Activated B cell treated with CpG ODN at 0.5 μM for 24 hours (primary cell): ENCODE measurements around the gene ERMN. TPM values are rescaled to one million over a fixed set of nuclear protein-coding genes. Genes with fewer than 3 reads are reported as not detected.

Experiments used
- ATAC-seq: fragments of 200-7000 bp; cut with Tn5 transposase; one replicate; pipeline ENCODE4 v1.10.0; 2021; ENCODE audit warnings: low read depth, mild to moderate bottlenecking, moderate library complexity
- CTCF ChIA-PET: fragments of 350-600 bp; sonication (Branson Sonifier 250); formaldehyde crosslinking; loops from one replicate; lab custom pipeline; 2021; ENCODE audit warnings: antibody characterized with exemption; lab: Charles Lee
- POLR2A ChIA-PET: fragments of 350-600 bp; sonication (Branson Sonifier 250); formaldehyde crosslinking; loops from one replicate; lab custom pipeline; 2021; ENCODE audit warnings: antibody characterized with exemption; lab: Charles Lee
- DNase-seq: peaks from one replicate; pipeline ENCODE4 v3.0.0; 2022
- H3K27ac Mint-ChIP-seq: one replicate; pipeline ENCODE4 v1.8.0; 2020; ENCODE audit warnings: mixed read lengths
- H3K27me3 Mint-ChIP-seq: one replicate; pipeline ENCODE4 v1.8.0; 2021; ENCODE audit warnings: mixed read lengths
- H3K36me3 Mint-ChIP-seq: one replicate; pipeline ENCODE4 v1.8.0; 2021; ENCODE audit warnings: low read depth, mixed read lengths
- H3K4me1 Mint-ChIP-seq: one replicate; pipeline ENCODE4 v1.8.0; 2021; ENCODE audit warnings: mixed read lengths
- H3K4me3 Mint-ChIP-seq: one replicate; pipeline ENCODE4 v1.8.0; 2020; ENCODE audit warnings: mild to moderate bottlenecking, mixed read lengths
- H3K9me3 Mint-ChIP-seq: one replicate; pipeline ENCODE4 v1.8.0; 2020; ENCODE audit warnings: mixed read lengths
- intact Hi-C: fragments of 100-400 bp; cut with micrococcal nuclease; formaldehyde crosslinking; loops from one replicate; pipeline ENCODE4 v1.15.1; 2024
- total RNA-seq: library from RNA; stranded (reverse); gene quantifications from 2 replicates; pipeline ENCODE4 v1.2.3, GENCODE V29; 2022
- TF ChIP-seq, protein P1 (sequence below): fragments of 200-600 bp; IDR thresholded peaks from one replicate; pipeline ENCODE4 v1.8.0; 2022; ENCODE audit warnings: antibody characterized with exemption, mild to moderate bottlenecking

The ERMN gene
- total RNA-seq, 1 donor from 2014 or later = 8.1 TPM

DNA sequence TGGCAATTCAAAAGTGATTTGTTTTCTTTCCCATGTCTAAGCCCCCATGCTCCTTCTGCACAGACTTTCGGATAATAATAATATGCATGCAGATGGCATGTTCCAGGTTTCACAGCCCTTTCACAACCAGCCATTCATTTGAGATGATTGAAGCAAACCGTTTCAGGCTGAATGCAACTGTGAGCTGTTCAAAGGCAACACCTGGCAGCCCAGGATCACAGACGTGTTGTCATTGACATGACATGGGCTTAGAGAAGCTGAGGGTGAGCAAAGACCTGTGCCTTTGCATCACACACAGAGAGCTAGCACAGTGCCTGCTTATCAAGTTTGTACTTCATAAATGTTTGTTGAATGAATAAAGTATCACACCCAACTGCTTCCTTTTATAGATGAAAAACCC is 12.4 kb upstream of the ERMN start:
- ATAC-seq = no peak
- TF ChIP-seq, protein P1, sequence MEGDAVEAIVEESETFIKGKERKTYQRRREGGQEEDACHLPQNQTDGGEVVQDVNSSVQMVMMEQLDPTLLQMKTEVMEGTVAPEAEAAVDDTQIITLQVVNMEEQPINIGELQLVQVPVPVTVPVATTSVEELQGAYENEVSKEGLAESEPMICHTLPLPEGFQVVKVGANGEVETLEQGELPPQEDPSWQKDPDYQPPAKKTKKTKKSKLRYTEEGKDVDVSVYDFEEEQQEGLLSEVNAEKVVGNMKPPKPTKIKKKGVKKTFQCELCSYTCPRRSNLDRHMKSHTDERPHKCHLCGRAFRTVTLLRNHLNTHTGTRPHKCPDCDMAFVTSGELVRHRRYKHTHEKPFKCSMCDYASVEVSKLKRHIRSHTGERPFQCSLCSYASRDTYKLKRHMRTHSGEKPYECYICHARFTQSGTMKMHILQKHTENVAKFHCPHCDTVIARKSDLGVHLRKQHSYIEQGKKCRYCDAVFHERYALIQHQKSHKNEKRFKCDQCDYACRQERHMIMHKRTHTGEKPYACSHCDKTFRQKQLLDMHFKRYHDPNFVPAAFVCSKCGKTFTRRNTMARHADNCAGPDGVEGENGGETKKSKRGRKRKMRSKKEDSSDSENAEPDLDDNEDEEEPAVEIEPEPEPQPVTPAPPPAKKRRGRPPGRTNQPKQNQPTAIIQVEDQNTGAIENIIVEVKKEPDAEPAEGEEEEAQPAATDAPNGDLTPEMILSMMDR = no peak
- intact Hi-C loops = loop anchor here (2.0 kb wide), 2 partner anchors 67 to 75 kb away; no protein-coding TSS in a partner anchor
- no peak for DNase-seq
- ChIA-PET POLR2A (no interaction called here), CTCF (interaction anchor here (1.2 to 4.4 kb wide), 5 partner anchors 9 to 127 kb away, joined by 3 to 62 read pairs (median 7); partner anchors contain the start of gene ERMN)
- H3K36me3 Mint-ChIP-seq = peaks cover 21% of the 10 kb centered on the region
- no peak overlapping the region for H3K27ac Mint-ChIP-seq
- no peak overlapping the region for H3K4me3 Mint-ChIP-seq
- H3K27me3 Mint-ChIP-seq = no peaks in the 10 kb centered on the region
- H3K9me3 Mint-ChIP-seq = peaks cover 11% of the 10 kb centered on the region
- peaks cover 6% of the 10 kb centered on the region for H3K4me1 Mint-ChIP-seq

DNA sequence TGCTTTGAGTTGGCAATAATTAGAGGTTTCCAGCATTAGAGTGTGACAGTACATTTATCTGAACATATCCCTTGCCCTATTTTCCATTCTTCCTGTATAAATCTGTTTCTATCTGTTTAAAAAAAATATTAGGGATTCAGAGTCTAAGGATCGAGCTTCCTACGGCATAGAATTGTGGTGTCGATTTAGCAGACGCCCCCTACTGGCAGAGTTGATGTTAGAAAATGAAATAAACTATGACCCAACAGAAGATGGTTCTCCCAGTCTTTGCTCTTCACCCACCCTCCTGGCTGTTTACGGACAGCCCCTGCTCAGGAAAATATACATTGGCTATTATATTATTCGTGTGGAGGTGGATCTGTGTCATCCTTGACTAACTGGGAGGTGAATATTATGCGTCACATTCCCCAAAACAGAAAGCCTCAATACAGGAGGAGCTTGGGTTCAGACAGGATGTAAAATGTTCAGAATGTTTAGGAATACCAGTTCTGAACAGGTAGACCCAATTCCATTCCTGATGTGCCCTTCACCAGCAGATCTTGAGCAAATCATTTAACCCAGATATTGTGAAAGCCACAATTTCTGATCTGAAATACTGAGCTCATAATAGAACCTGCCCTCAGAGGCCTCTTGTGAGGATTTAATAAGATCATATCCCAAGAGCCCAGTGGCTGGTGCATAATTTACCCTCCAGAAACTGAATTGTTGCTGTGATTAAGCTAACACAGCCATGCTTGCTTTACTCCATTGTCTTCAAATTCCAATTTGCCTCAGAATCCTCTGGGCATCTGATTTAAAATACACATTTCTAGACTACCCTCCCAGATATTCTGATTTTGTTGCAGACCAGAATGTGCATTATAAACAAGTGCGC is 10.8 kb upstream of the ERMN start:
- TF ChIP-seq, protein P1 = peak; percentile 80
- ATAC-seq = peak; percentile 56
- ChIA-PET POLR2A (interaction anchor here (1.0 to 2.1 kb wide), 6 partner anchors 9 to 117 kb away, joined by 3 to 8 read pairs (median 4); no protein-coding TSS in a partner anchor), CTCF (interaction anchor here (0.7 to 4.4 kb wide), 29 partner anchors 10 to 261 kb away, joined by 3 to 62 read pairs (median 5); partner anchors contain the start of gene ERMN)
- Mint-ChIP-seq H3K27me3 (no peaks in the 10 kb centered on the region), H3K4me1 (peaks cover 6% of the 10 kb centered on the region), H3K27ac (no peak overlapping the region), H3K9me3 (no peaks in the 10 kb centered on the region), H3K4me3 (peak overlapping the region; percentile 11), H3K36me3 (peaks cover 6% of the 10 kb centered on the region)
- intact Hi-C loops = loop anchor here (2.0 kb wide), 2 partner anchors 68 to 76 kb away; no protein-coding TSS in a partner anchor
- no peak for DNase-seq

DNA sequence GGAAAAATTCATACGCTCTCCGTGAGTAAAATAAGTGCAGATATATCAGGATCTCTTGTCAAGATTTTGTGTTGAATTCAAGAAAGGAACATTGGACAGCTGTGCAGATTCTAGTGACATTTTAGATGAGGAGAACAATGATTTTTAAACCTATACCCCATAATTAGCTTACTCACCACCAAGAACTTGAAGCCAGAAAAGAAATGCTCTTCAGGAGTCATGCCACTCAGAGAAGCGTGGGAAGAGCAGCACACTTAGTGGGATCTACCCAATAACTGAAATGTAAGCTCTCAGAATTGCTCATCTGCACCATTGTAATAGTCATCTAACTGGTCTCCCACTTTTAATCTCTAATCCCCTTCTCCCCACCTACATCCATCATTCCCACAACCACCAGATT is 9.2 kb upstream of the ERMN start:
- ChIA-PET POLR2A (interaction anchor here (2.1 kb wide), 1 partner anchor 79 kb away, joined by 8 read pairs; no protein-coding TSS in a partner anchor), CTCF (interaction anchor here (1.6 to 4.4 kb wide), 10 partner anchors 8 to 157 kb away, joined by 5 to 62 read pairs (median 10); partner anchors contain the start of gene ERMN)
- intact Hi-C loops = no loop called here
- Mint-ChIP-seq H3K27me3 (no peaks in the 10 kb centered on the region), H3K4me1 (peaks cover 6% of the 10 kb centered on the region), H3K9me3 (no peaks in the 10 kb centered on the region), H3K36me3 (no peaks in the 10 kb centered on the region), H3K27ac (no peak overlapping the region), H3K4me3 (no peak overlapping the region)
- ATAC-seq = no peak
- TF ChIP-seq, protein P1 = no peak
- DNase-seq = no peak

DNA sequence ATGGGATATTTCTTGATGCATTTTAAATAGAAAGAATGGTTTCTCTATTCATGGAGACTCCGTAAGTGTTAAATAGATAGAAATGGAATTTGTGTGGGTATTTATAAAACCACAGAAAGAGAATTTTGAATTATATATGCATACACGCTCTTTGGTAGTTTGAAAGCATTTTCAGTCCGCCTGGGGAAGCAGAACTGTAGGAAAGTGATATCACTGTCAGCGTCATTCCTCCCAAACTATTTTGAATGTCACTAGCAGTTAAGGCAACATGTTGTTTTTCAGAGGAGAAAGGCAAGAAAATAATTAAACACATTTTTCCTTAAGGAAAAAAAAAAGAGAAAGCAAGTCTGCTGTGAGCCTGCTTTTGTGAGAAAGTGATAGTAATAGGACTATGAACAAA is 8.7 kb upstream of the ERMN start:
- ATAC-seq (no peak), DNase-seq (no peak)
- ChIA-PET POLR2A (no interaction called here), CTCF (interaction anchor here (0.6 to 4.4 kb wide), 5 partner anchors 8 to 1953 kb away, joined by 3 to 62 read pairs (median 6); partner anchors contain the start of gene ERMN)
- no peaks in the 10 kb centered on the region for H3K36me3 Mint-ChIP-seq
- H3K27ac Mint-ChIP-seq = no peak overlapping the region
- intact Hi-C loops = no loop called here
- no peaks in the 10 kb centered on the region for H3K9me3 Mint-ChIP-seq
- H3K27me3 Mint-ChIP-seq = no peaks in the 10 kb centered on the region
- H3K4me1 Mint-ChIP-seq = peaks cover 6% of the 10 kb centered on the region
- H3K4me3 Mint-ChIP-seq = no peak overlapping the region
- TF ChIP-seq, protein P1 = no peak
